Measurements from ENCODE around the gene GLIS2. TPM values are rescaled to one million over a fixed set of nuclear protein-coding genes. Genes with fewer than 3 reads are reported as not detected.

GLIS2 gene
- total RNA-seq, 1 experiment from 2014 or later, result 13.1 TPM

DNA sequence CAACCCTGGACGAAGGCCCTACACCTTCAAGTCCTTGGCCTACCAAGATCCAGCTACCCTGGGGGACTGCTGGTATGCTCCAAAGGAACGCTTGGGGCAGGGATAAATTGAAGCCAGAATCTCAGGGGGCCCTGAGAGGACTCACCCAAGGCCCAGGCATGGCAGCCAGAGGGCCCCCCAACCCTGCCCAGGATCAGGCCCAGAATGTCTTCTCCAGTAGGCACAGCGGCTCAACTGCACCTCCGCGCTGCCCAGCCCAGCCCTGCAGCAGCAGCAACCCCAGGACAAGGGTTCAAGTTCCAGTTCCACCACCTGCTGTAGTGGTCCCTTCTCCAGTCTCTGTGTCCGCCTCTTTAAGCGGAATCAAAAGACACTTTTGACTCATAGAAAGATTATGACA is 45.3 kb upstream of the GLIS2 start:
- Mint-ChIP-seq H3K27me3 (ENCODE audit: insufficient read depth, unreplicated experiment) (no peaks in the 10 kb centered on the region), H3K4me3 (ENCODE audit: unreplicated experiment) (peak overlapping the region; percentile 88), H3K4me1 (ENCODE audit: low read depth, unreplicated experiment) (no peaks in the 10 kb centered on the region), H3K36me3 (ENCODE audit: insufficient read depth, unreplicated experiment) (peaks cover 38% of the 10 kb centered on the region), H3K27ac (ENCODE audit: unreplicated experiment) (peak overlapping the region; percentile 90), H3K9me3 (ENCODE audit: unreplicated experiment) (no peaks in the 10 kb centered on the region)
- intact Hi-C loops (cut with micrococcal nuclease; ENCODE audit: unreplicated experiment), result loop anchor here (5.0 kb wide), 2 partner anchors 62 to 132 kb away; no protein-coding TSS in a partner anchor
- no peak for DNase-seq
- BruUV-seq (replicated peaks), result no TSS peak
- Histone ChIP-seq H3K27me3 (replicated peaks; ENCODE audit: control insufficient read depth, insufficient read depth, low read length) (no peaks in the 10 kb centered on the region), H3K4me3 (ENCODE audit: low read depth, low read length) (peak overlapping the region; percentile 72; the same call in 1 of the 2 replicates), H3K36me3 (ENCODE audit: control insufficient read depth, insufficient read depth, low read length) (no peaks in the 10 kb centered on the region), H3K4me1 (peaks cover 6% of the 10 kb centered on the region), H3K9me3 (no peaks in the 10 kb centered on the region)
- TF ChIP-seq CTCF (IDR thresholded peaks at IDR 0.05; ENCODE audit: insufficient read depth in 1 of 2, low read depth in 1 of 2, low read length in 1 of 2, severe bottlenecking in 1 of 2, unreplicated experiment in 1 of 2), result no peak
- POLR2A ChIA-PET, result interaction anchor here (4.0 kb wide), 1 partner anchor 17 kb away, joined by 51 read pairs; no protein-coding TSS in a partner anchor
- CTCF ChIA-PET, result interaction anchor here (1.4 kb wide), 1 partner anchor 17 kb away, joined by 3 read pairs; no protein-coding TSS in a partner anchor

DNA sequence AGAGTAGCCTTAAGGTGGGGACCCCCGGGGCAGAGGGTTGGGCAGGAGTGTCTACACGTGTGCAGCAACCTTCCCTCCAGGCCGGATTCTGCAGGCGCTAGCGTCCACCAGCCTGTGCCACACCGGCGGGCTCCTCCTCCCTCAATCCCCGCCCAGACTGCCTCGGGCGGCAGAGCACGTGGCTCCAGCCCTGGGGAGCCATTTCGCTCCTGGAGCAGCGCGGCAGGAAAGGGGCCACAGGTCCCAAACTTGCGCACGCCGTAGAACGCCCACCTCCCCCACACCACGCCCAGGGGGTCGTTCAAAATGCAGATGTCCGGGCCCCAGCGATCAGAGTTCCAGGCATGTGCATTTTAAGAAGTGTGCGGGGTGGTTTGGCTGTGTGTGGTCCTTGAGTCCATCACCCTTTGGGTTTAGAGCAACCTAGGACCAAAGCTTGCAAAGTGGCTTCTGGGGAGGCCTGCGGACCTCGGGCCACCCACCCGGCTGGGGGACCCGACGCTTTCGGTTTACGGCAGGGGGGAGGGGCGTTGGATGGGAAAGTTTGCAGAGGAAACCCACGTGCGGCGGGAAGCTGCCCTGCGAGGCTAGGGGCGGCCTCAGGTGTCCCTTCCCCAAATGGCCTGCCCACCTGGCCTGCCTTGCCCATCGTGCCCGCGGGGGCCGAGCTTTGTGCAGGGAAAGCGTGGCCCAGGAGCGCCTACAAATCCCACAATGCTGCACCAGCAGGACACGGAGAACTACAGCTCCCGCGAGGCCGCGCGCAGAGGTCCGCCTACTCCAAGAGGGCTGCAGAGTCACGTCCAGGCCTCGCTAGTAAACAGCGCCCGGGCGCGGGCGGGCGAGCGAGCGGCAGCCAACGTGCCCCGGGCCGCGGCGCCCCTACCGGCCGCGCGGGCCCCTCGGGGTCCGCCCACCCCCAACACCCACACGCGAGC is 44.4 kb upstream of the GLIS2 start:
- CTCF ChIA-PET, result interaction anchor here (0.6 to 2.7 kb wide), 3 partner anchors 18 to 71 kb away, joined by 3 to 26 read pairs (median 3); partner anchors contain the start of gene GLIS2
- no peaks in the 10 kb centered on the region for H3K9me3 Mint-ChIP-seq (ENCODE audit: unreplicated experiment)
- POLR2A ChIA-PET, result interaction anchor here (0.6 to 4.0 kb wide), 7 partner anchors 13 to 391 kb away, joined by 3 to 51 read pairs (median 4); partner anchors contain the start of gene GLIS2
- intact Hi-C loops (cut with micrococcal nuclease; ENCODE audit: unreplicated experiment), result loop anchor here (1.0 to 5.0 kb wide), 4 partner anchors 17 to 131 kb away; no protein-coding TSS in a partner anchor
- peak overlapping the region; percentile 88 for H3K4me3 Mint-ChIP-seq (ENCODE audit: unreplicated experiment)
- DNase-seq, result peak; percentile 94 to 96
- Histone ChIP-seq H3K27me3 (replicated peaks; ENCODE audit: control insufficient read depth, insufficient read depth, low read length) (no peaks in the 10 kb centered on the region), H3K9me3 (no peaks in the 10 kb centered on the region), H3K4me3 (ENCODE audit: low read depth, low read length) (peak overlapping the region; percentile 72), H3K36me3 (ENCODE audit: control insufficient read depth, insufficient read depth, low read length) (no peaks in the 10 kb centered on the region), H3K4me1 (peaks cover 6% of the 10 kb centered on the region)
- H3K36me3 Mint-ChIP-seq (ENCODE audit: insufficient read depth, unreplicated experiment), result peaks cover 33% of the 10 kb centered on the region
- no peak for TF ChIP-seq CTCF (IDR thresholded peaks at IDR 0.05; ENCODE audit: insufficient read depth in 1 of 2, low read depth in 1 of 2, low read length in 1 of 2, severe bottlenecking in 1 of 2, unreplicated experiment in 1 of 2)
- TSS peak; percentile 46 for BruUV-seq (replicated peaks)
- H3K4me1 Mint-ChIP-seq (ENCODE audit: low read depth, unreplicated experiment), result no peaks in the 10 kb centered on the region
- peak overlapping the region; percentile 90 for H3K27ac Mint-ChIP-seq (ENCODE audit: unreplicated experiment)
- H3K27me3 Mint-ChIP-seq (ENCODE audit: insufficient read depth, unreplicated experiment), result no peaks in the 10 kb centered on the region

Data from Caco-2 (cell line).